Stimulated activated CD8-positive, alpha-beta memory T cell treated with anti-CD3 and anti-CD28 coated beads, Interleukin-4, amount 100 ng/mL, for 4 hours (primary cell): ENCODE results near the gene GFY.
A peak's percentile ranks its signal among the peaks of the same experiment; 100 is the strongest.
"Not testable (repeated sequence)": the region's sequence is repeated elsewhere in the genome, so short reads cannot be mapped to it uniquely, and the experiment has no call there.

Source experiments
- DNase-seq, 2 donors: peaks; one replicate each; pipeline ENCODE4 v3.0.0-alpha.2; 2020; ENCODE audit warnings: low read depth in 2 of 2, low spot score in 1 of 2

Gene GFY

GRCh38 chr19:49443366-49444099 is 18.3 kb downstream of the GFY start:
- peak; percentile 83 to 87 for DNase-seq

- DNase-seq: not testable (repeated sequence)
Measured at GRCh38 chr19:49444100-49444700, 19.0 kb downstream of the GFY start.

GRCh38 chr19:49445997-49446396 is 20.8 kb downstream of the GFY start:
- no peak for DNase-seq

- DNase-seq: no peak
Measured at GRCh38 chr19:49447485-49448431, 22.6 kb downstream of the GFY start.

GRCh38 chr19:49448432-49448786 is 23.2 kb downstream of the GFY start:
- DNase-seq: no peak

- no peak for DNase-seq
Measured at GRCh38 chr19:49450405-49450804, 25.2 kb downstream of the GFY start.

- DNase-seq: peak; percentile 90 to 92
Measured at GRCh38 chr19:49451430-49452181, 26.4 kb downstream of the GFY start, which contains the start of gene PIH1D1. PIH1D1 (minus strand) TSS chr19:49451814; CDS start chr19:49451574, 240 bp downstream.

GRCh38 chr19:49453013-49453756 is 28.0 kb downstream of the GFY start, which contains the start of gene ALDH16A1:
ALDH16A1 (plus strand) TSS chr19:49453225; CDS start chr19:49453332, 107 bp downstream.
- peak; percentile 91 to 95 for DNase-seq

- DNase-seq: no peak
Measured at GRCh38 chr19:49453757-49454240, 28.6 kb downstream of the GFY start.

GRCh38 chr19:49455773-49456172 is 30.6 kb downstream of the GFY start:
- DNase-seq: no peak

- DNase-seq: no peak
Measured at GRCh38 chr19:49456326-49456725, 31.1 kb downstream of the GFY start.

GRCh38 chr19:49458567-49458903 is 33.3 kb downstream of the GFY start:
- DNase-seq: no peak

- no peak for DNase-seq
Measured at GRCh38 chr19:49459388-49459787, 34.2 kb downstream of the GFY start.

- not testable (repeated sequence) for DNase-seq
Measured at GRCh38 chr19:49461130-49461529, 35.9 kb downstream of the GFY start.

- no peak for DNase-seq
Measured at GRCh38 chr19:49461656-49462055, 36.5 kb downstream of the GFY start.

- no peak for DNase-seq
Measured at GRCh38 chr19:49462492-49462891, 37.3 kb downstream of the GFY start.

- DNase-seq: no peak
Measured at GRCh38 chr19:49463960-49464740, 39.0 kb downstream of the GFY start.

- DNase-seq: no peak
Measured at GRCh38 chr19:49465371-49465770, 40.2 kb downstream of the GFY start.

GRCh38 chr19:49468199-49468598 is 43.0 kb downstream of the GFY start:
- DNase-seq: no peak
